DMS53 (cell line): ENCODE measurements around the gene TAGLN3.

Experiments
- DNase-seq: peaks from one replicate; lab custom pipeline; 2025; lab: John Stamatoyannopoulos, UW

The TAGLN3 gene

GRCh38 chr3:112048911-112049310 lies 50.2 kb downstream of the TAGLN3 start:
- no peak for DNase-seq

DNA sequence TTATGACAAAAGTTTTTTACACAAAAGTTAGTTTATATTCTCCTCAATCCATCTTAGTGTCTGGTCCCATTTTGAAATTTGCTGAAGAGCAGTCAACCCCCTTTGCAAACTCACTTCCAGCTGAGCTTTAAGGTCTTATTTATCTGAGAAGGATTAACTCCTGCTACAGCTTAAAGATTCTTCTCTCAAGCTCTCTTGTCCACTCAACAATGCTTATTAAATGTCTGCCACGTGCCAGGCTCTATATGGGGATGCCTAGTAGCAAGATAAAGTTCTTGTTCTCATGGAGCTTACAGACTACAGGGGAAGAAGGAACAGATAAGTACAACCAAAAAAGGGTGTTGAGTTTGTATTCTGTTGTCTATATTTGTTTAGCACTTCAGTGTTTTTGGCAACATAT lies 54.5 kb downstream of the TAGLN3 start:
- no peak for DNase-seq

GRCh38 chr3:112056451-112056929 lies 57.8 kb downstream of the TAGLN3 start:
- peak; percentile 20 for DNase-seq

DNA sequence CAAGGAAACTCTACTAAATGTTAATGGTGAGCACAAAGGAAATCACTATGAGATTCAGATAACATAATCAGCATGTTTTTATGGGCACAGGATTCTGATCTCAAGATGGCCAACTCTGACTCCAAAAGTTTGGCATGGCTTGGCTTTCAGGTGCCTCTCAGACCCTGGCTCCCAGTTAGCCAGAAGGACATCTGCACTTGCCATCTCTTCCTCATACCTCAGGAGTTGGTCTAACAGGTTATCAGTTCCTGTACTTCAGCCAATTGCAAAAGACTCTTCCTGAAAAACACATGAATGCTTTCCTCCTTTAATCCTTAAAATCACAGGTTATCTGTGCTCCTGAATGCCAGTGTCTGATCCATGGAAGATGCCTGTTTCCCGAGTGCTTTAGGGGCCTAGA lies 60.8 kb downstream of the TAGLN3 start:
- DNase-seq = no peak

GRCh38 chr3:112061152-112061551 lies 62.4 kb downstream of the TAGLN3 start:
- no peak for DNase-seq
